ENCODE measurements around the gene GMFB. TPM values are rescaled to one million over a fixed set of nuclear protein-coding genes. Genes with fewer than 3 reads are reported as not detected.
"Not testable (repeated sequence)": the region's sequence is repeated elsewhere in the genome, so short reads cannot be mapped to it uniquely, and the experiment has no call there.

Gene GMFB
- total and polyA plus RNA-seq, 7 experiments from 2014 or later, result 10.6 to 39.9 (median 34.1) TPM

DNA sequence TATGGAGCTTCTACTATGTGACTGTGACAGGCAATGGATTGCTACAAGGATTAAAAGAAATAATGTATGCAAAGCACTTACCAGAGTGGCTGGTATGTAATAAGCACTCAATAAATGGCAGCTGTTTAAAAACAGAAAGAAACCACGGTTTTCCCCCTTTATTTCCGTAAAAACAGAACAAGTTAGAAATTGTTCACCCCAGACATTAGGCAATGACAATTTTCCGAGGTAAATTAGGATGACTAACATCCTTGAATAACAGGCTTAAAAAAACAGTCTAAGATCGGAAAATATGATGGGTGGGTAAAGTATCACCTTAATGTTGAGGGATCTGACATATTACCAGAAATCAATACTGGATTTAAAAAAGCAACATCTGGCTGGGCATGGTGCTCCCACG, 26.7 kb downstream of the GMFB start:
- H3K27ac Mint-ChIP-seq, result no peak overlapping the region
- no peak for DNase-seq

DNA sequence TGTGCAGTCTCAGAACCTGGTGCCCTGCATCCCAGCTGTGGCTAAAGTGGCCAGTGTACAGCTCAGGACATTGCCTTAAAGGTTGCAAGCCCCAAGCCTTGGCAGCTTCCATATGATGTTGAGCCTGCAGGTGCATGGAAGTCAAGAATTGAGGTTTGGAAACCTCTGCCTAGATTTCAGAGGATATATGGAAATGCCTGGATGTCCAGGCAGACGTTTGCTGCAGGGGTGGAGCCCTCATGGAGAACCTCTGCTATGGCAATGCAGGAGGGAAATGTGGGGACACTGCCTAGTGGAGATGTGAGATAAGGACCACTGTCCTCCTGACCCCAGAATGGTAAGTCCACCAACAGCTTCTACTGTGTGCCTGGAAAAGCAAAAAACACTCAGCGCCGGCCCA, 29.7 kb downstream of the GMFB start:
- Histone ChIP-seq H3K27me3 (ENCODE audit: control insufficient read depth in 2 of 2, insufficient read depth in 2 of 2, low read length in 2 of 2) (no peaks in the 10 kb centered on the region), H3K4me1 (ENCODE audit: control insufficient read depth in 2 of 2, insufficient read depth in 2 of 2, low read length in 2 of 2) (no peaks in the 10 kb centered on the region), H3K27ac (ENCODE audit: low read depth, low read length) (no peak overlapping the region), H3K36me3 (ENCODE audit: control insufficient read depth in 2 of 3, insufficient read depth in 3 of 3, low read length in 3 of 3) (no peaks in the 10 kb centered on the region), H3K9me3 (ENCODE audit: control insufficient read depth in 2 of 3, low read length in 3 of 3) (no peaks in the 10 kb centered on the region), H3K4me3 (ENCODE audit: low read length) (no peak overlapping the region)
- Mint-ChIP-seq H3K4me3 (no peak overlapping the region), H3K27me3 (no peaks in the 10 kb centered on the region), H3K4me1 (no peaks in the 10 kb centered on the region), H3K27ac (no peak overlapping the region), H3K9me3 (peaks cover 0 to 11% (median 3%) of the 10 kb centered on the region in 11 donors), H3K36me3 (peaks cover 0 to 11% (median 6%) of the 10 kb centered on the region in 5 donors)
- no peak for DNase-seq
- CTCF ChIA-PET, result no interaction called here
- intact Hi-C loops (cut with micrococcal nuclease), result no loop called here
- POLR2A ChIA-PET, result no interaction called here
- no peak for ATAC-seq

More for the DNA sequence above, 26.7 kb downstream of the GMFB start:
- Histone ChIP-seq H3K27me3 (ENCODE audit: control insufficient read depth in 2 of 2, insufficient read depth in 2 of 2, low read length in 2 of 2) (no peaks in the 10 kb centered on the region), H3K36me3 (ENCODE audit: control insufficient read depth in 2 of 3, insufficient read depth in 3 of 3, low read length in 3 of 3) (no peaks in the 10 kb centered on the region), H3K4me3 (ENCODE audit: low read length) (no peak overlapping the region), H3K9me3 (ENCODE audit: control insufficient read depth in 2 of 3, low read length in 3 of 3) (peaks cover 0 to 1% (median 0%) of the 10 kb centered on the region in 3 experiments), H3K4me1 (ENCODE audit: control insufficient read depth in 2 of 2, insufficient read depth in 2 of 2, low read length in 2 of 2) (no peaks in the 10 kb centered on the region), H3K27ac (ENCODE audit: low read depth, low read length) (no peak overlapping the region)
- POLR2A ChIA-PET, result no interaction called here
- Mint-ChIP-seq H3K36me3 (peaks cover 0 to 11% (median 6%) of the 10 kb centered on the region in 5 donors), H3K9me3 (peaks cover 0 to 15% (median 4%) of the 10 kb centered on the region in 11 donors), H3K27me3 (no peaks in the 10 kb centered on the region), H3K4me1 (no peaks in the 10 kb centered on the region), H3K4me3 (no peak overlapping the region)
- intact Hi-C loops (cut with micrococcal nuclease), result loop anchor here in 1 of 2 donors (2.0 kb wide), 1 partner anchor 43 kb away; no protein-coding TSS in a partner anchor
- CTCF ChIA-PET, result no interaction called here
- no peak for ATAC-seq

DNA sequence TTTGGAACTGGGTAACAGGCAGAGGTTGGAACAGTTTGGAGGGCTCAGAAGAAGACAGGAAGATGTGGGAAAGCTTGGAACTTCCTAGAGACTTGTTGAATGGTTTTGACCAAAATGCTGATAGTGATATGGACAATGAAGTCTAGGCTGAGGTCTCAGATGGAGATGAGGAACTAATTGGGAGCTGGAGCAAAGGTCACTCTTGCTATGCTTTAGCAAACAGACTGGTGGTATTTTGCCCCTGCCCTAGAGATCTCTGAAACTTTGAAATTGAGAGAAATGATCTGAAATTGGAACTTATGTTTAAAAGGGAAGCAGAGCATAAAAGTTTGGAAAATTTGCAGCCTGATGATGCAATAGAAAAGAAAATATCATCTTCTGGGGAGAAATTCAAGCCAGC, 30.2 kb downstream of the GMFB start:
- H3K27ac Mint-ChIP-seq; CTCF ChIA-PET; H3K9me3 ChIP-seq (ENCODE audit: control insufficient read depth in 2 of 3, low read length in 3 of 3); H3K36me3 ChIP-seq (ENCODE audit: control insufficient read depth in 2 of 3, insufficient read depth in 3 of 3, low read length in 3 of 3); intact Hi-C loops (cut with micrococcal nuclease); H3K27ac ChIP-seq (ENCODE audit: low read depth, low read length); H3K4me3 Mint-ChIP-seq; H3K27me3 ChIP-seq (ENCODE audit: control insufficient read depth in 2 of 2, insufficient read depth in 2 of 2, low read length in 2 of 2); DNase-seq; H3K27me3 Mint-ChIP-seq; H3K4me3 ChIP-seq (ENCODE audit: low read length); POLR2A ChIA-PET; ATAC-seq; H3K4me1 ChIP-seq (ENCODE audit: control insufficient read depth in 2 of 2, insufficient read depth in 2 of 2, low read length in 2 of 2); H3K4me1 Mint-ChIP-seq: not testable (repeated sequence)
- Mint-ChIP-seq H3K36me3 (peaks cover 0 to 11% (median 6%) of the 10 kb centered on the region in 5 donors), H3K9me3 (peaks cover 0 to 11% (median 3%) of the 10 kb centered on the region in 11 donors)

DNA sequence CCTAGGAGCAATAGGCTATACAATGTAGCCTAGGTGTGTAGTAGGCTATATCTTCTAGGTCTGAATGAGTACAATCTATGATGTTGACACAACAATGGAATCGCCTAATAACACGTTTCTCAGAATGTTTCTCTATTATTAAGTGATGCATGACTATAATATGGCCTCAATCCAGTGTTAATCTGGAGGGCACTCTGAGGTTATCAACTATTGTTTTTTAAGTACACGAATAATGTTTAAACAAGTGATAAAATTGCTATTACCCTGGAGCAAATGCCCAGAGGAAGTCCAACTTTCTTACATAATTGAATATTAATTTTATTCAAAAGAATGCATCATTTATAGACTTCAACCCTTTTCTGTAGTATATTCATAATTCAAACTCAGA, 31.2 kb downstream of the GMFB start:
- H3K36me3 Mint-ChIP-seq, result peaks cover 0 to 11% (median 6%) of the 10 kb centered on the region in 5 donors
- no peaks in the 10 kb centered on the region for H3K36me3 ChIP-seq (ENCODE audit: control insufficient read depth in 2 of 3, insufficient read depth in 3 of 3, low read length in 3 of 3)
- H3K27ac Mint-ChIP-seq, result no peak overlapping the region
- no peaks in the 10 kb centered on the region for H3K27me3 ChIP-seq (ENCODE audit: control insufficient read depth in 2 of 2, insufficient read depth in 2 of 2, low read length in 2 of 2)
- ATAC-seq (no peak), DNase-seq (no peak)
- H3K4me1 Mint-ChIP-seq, result no peaks in the 10 kb centered on the region
- H3K4me1 ChIP-seq (ENCODE audit: control insufficient read depth in 2 of 2, insufficient read depth in 2 of 2, low read length in 2 of 2), result no peaks in the 10 kb centered on the region
- H3K4me3 Mint-ChIP-seq, result no peak overlapping the region
- ChIA-PET POLR2A (no interaction called here), CTCF (interaction anchor here (0.7 kb wide), 2 partner anchors 15 to 570 kb away, joined by 3 read pairs; partner anchors contain the start of gene SOCS4)
- H3K9me3 Mint-ChIP-seq, result peaks cover 0 to 11% (median 3%) of the 10 kb centered on the region in 11 donors
- no peak overlapping the region for H3K27ac ChIP-seq (ENCODE audit: low read depth, low read length)
- H3K4me3 ChIP-seq (ENCODE audit: low read length), result no peak overlapping the region
- intact Hi-C loops (cut with micrococcal nuclease), result no loop called here
- H3K27me3 Mint-ChIP-seq, result no peaks in the 10 kb centered on the region
- no peaks in the 10 kb centered on the region for H3K9me3 ChIP-seq (ENCODE audit: control insufficient read depth in 2 of 3, low read length in 3 of 3)

DNA sequence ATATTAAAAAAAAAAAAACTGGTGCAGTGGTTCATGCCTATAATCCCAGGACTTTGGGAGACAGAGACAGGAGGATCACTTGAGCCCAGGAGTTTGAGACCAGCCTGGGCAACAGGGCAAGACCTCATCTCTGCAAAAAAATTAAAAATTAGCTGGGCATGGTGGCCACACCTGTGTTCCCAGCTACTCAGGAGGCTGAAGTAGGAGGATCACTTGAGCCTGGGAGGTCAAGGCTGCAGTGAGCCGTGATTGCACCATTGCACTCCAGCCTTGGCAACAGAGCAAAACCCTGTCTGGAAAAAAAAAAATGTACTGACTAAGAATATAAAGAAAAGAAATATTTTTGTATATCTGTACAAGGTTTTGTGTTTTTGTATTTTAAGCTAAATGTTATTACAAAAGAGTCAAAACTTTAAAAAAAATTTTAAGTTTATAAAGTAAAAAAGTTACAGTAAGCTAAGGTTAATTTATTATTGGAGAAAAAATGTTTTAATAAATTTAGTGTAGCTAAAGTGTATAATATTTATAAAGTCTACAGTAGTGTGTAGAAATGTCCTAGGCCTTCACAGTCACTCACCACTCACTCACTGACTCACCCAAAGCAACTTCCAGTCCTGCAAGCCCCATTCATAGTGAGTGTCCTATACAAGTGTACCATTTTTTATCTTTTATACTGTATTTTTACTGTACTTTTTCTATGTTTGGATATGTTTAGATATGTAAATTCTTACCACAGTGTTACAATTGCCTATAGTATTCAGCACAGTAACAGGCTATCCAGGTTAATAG, 31.8 kb downstream of the GMFB start:
- ATAC-seq; DNase-seq; H3K27ac Mint-ChIP-seq; H3K27me3 ChIP-seq (ENCODE audit: control insufficient read depth in 2 of 2, insufficient read depth in 2 of 2, low read length in 2 of 2); H3K4me1 ChIP-seq (ENCODE audit: control insufficient read depth in 2 of 2, insufficient read depth in 2 of 2, low read length in 2 of 2); H3K27me3 Mint-ChIP-seq; H3K27ac ChIP-seq (ENCODE audit: low read depth, low read length); H3K36me3 ChIP-seq (ENCODE audit: control insufficient read depth in 2 of 3, insufficient read depth in 3 of 3, low read length in 3 of 3); H3K4me1 Mint-ChIP-seq; H3K4me3 ChIP-seq (ENCODE audit: low read length); POLR2A ChIA-PET; H3K9me3 ChIP-seq (ENCODE audit: control insufficient read depth in 2 of 3, low read length in 3 of 3); intact Hi-C loops (cut with micrococcal nuclease); H3K4me3 Mint-ChIP-seq: not testable (repeated sequence)
- peaks cover 0 to 11% (median 6%) of the 10 kb centered on the region in 5 donors for H3K36me3 Mint-ChIP-seq
- H3K9me3 Mint-ChIP-seq, result peaks cover 0 to 11% (median 3%) of the 10 kb centered on the region in 11 donors
- CTCF ChIA-PET, result interaction anchor here (0.7 kb wide), 2 partner anchors 15 to 570 kb away, joined by 3 read pairs; partner anchors contain the start of gene SOCS4

DNA sequence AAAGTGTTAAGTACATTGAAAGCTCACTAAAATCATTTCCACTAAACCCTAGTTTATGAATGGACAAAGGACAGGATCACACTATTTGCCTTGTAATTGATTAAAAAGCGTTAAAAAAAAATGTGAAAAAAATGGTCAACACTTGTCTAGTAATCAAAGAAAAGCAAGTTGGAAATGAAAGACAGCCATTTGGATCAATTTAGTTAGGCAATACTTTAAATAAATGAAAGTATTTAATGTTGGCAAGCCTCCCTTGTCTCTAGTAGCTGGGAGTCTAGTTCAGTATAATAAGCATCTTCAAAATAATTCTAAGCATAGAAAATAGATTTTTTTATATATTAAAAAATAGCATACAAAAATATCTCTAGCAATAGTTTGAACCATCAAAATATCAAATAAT, 33.4 kb downstream of the GMFB start:
- Histone ChIP-seq H3K27ac (ENCODE audit: low read depth, low read length) (no peak overlapping the region), H3K36me3 (ENCODE audit: control insufficient read depth in 2 of 3, insufficient read depth in 3 of 3, low read length in 3 of 3) (no peaks in the 10 kb centered on the region), H3K27me3 (ENCODE audit: control insufficient read depth in 2 of 2, insufficient read depth in 2 of 2, low read length in 2 of 2) (no peaks in the 10 kb centered on the region), H3K4me3 (ENCODE audit: low read length) (no peak overlapping the region), H3K4me1 (ENCODE audit: control insufficient read depth in 2 of 2, insufficient read depth in 2 of 2, low read length in 2 of 2) (no peaks in the 10 kb centered on the region), H3K9me3 (ENCODE audit: control insufficient read depth in 2 of 3, low read length in 3 of 3) (no peaks in the 10 kb centered on the region)
- ATAC-seq (no peak), DNase-seq (no peak)
- intact Hi-C loops (cut with micrococcal nuclease), result no loop called here
- Mint-ChIP-seq H3K36me3 (peaks cover 0 to 11% (median 6%) of the 10 kb centered on the region in 5 donors), H3K27me3 (peaks cover 0 to 4% (median 0%) of the 10 kb centered on the region in 5 donors), H3K4me1 (peaks cover 0 to 5% (median 0%) of the 10 kb centered on the region in 7 donors), H3K27ac (no peak overlapping the region), H3K9me3 (peaks cover 0 to 11% (median 3%) of the 10 kb centered on the region in 11 donors), H3K4me3 (no peak overlapping the region)
- ChIA-PET POLR2A (no interaction called here), CTCF (no interaction called here)

DNA sequence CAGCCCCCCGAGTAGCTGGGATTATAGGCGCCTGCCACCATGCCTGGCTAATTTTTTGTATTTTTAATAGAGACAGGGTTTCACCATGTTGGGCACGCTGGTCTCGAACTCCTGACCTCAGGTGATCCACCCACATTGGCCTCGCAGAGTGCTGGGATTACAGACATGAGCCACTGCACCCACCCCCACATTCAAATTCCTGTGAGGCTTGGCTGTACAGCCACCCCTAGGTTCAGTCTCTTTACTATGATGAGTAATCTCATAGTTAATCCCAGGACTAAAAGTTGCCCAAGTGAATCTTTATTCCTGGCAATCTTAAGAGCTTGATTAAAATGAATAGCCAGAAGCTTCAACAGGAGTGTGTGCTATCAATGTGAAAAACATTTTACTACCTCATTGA, 34.8 kb downstream of the GMFB start:
- intact Hi-C loops (cut with micrococcal nuclease), result not testable (repeated sequence)

More for the DNA sequence above, 34.8 kb downstream of the GMFB start:
- DNase-seq; H3K4me3 ChIP-seq (ENCODE audit: low read length); H3K9me3 Mint-ChIP-seq; H3K4me1 ChIP-seq (ENCODE audit: control insufficient read depth in 2 of 2, insufficient read depth in 2 of 2, low read length in 2 of 2); H3K27ac Mint-ChIP-seq; H3K36me3 ChIP-seq (ENCODE audit: control insufficient read depth in 2 of 3, insufficient read depth in 3 of 3, low read length in 3 of 3); ATAC-seq; CTCF ChIA-PET; H3K4me3 Mint-ChIP-seq; POLR2A ChIA-PET; H3K4me1 Mint-ChIP-seq; H3K27ac ChIP-seq (ENCODE audit: low read depth, low read length); H3K9me3 ChIP-seq (ENCODE audit: control insufficient read depth in 2 of 3, low read length in 3 of 3); H3K27me3 ChIP-seq (ENCODE audit: control insufficient read depth in 2 of 2, insufficient read depth in 2 of 2, low read length in 2 of 2); H3K36me3 Mint-ChIP-seq; H3K27me3 Mint-ChIP-seq: not testable (repeated sequence)

All from naive thymus-derived CD4-positive, alpha-beta T cell (primary cell).